GM19193 (cell line): ENCODE measurements around the gene COMMD7.

Source experiments
- POLR2A ChIP-seq: IDR thresholded peaks from 4 replicates; pipeline ENCODE4 v1.6.1; 2011; ENCODE audit not compliant: insufficient read depth, insufficient read length; ENCODE audit errors: extremely low read depth

COMMD7 gene

DNA sequence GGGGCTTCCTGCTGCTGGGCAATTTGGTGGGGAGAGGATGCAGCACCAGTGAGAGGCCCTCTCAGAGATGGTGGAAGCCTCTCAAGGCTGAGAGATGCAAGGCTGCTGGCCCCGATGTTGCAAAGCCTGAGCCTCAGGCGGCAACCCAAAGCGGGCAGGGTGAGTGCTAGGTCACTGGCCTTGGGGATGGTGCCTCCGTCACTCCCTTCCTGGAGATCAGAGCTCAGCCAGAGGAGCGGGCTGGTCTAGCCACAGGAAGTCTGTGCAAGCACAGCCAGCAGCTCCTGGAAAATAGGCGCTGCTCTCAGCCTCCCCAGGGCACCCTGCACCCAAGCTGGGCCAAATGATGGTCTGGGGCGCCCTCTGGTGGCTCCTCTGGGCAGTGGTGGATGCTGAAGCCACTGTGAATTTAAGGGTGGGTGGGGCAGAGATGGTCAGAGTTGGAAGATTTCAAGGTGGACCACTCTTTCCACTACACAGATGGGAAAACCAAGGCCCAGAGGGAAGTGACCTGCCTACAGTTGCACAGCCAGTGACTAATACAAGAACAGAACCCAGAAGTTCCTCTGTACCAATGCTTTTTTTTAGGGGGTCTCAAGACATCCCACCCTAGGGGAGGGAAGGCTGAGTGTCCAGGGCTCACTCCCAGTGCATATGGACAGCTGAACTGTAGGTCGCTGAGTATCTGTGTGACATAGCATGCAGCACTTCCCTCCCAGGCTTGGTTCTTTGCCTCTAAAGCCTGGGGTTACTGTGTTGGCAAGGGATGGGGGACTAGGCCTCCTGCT is 90.3 kb downstream of the COMMD7 start:
- no peak for TF ChIP-seq POLR2A
